Pancreas (tissue), 10 donors: Measurements from ENCODE around the gene UBE2Q1. TPM values are rescaled to one million over a fixed set of nuclear protein-coding genes. Genes with fewer than 3 reads are reported as not detected.
"Not testable (repeated sequence)": the region's sequence is repeated elsewhere in the genome, so short reads cannot be mapped to it uniquely, and the experiment has no call there.

Experiments used
- ATAC-seq, 4 donors: fragments of 200-7000 bp; cut with Tn5 transposase; one replicate each; pipeline versions ENCODE4 v1.8.0 to v1.9.1; 2020; ENCODE audit warnings: mild to moderate bottlenecking in 4 of 4, moderate library complexity in 4 of 4
- DNase-seq, 6 donors: peaks; one replicate each; pipeline ENCODE4 v3.0.0-alpha.2; 2020
- FAIRE-seq: peaks from 2 replicates; lab custom pipeline; 2012; peaks lifted over from hg19 to GRCh38; lab: Jason Lieb, UNC
- H3K27ac ChIP-seq, 4 donors: fragments of 200-600 bp; sonication (generic); 1 replicate in 3 of 4; 2 replicates in 1 of 4; pipeline versions ENCODE4 v1.5.0 to v1.8.0; 2020
- H3K27me3 ChIP-seq, 4 donors: fragments of 200-600 bp; one replicate each; pipeline ENCODE4 v1.8.0; 2021
- H3K36me3 ChIP-seq, 3 donors: fragments of 200-600 bp; sonication (generic) in 1 of 3; one replicate each; pipeline versions ENCODE4 v1.5.0 to v1.8.0; 2020 to 2021
- H3K4me1 ChIP-seq, 3 donors: fragments of 200-600 bp; one replicate each; pipeline ENCODE4 v1.8.0; 2021
- H3K4me3 ChIP-seq, 4 donors: fragments of 200-600 bp; sonication (generic) in 2 of 4; one replicate each; pipeline versions ENCODE4 v1.5.0 to v1.8.0; 2020 to 2021
- H3K9me3 ChIP-seq, 4 donors: fragments of 200-600 bp; one replicate each; pipeline ENCODE4 v1.8.0; 2021
- WGBS, 2 donors: extraction: QIAGEN DNeasy Blood & Tissue Kit; methylation state at CpG; one replicate each; pipeline ENCODE4 v1.1.7; 2013; 5-methylcytosine and 5-hydroxymethylcytosine counted together
- intact Hi-C, 3 donors: fragments of 100-400 bp; cut with DNase I; formaldehyde crosslinking; loops; one replicate each; pipeline versions ENCODE4 v1.11.1 to v1.14.2; 2022
- polyA plus RNA-seq, 2 donors: library from polyadenylated mRNA; stranded (reverse); fragments of 200-250 nt; gene quantifications; one replicate each; pipeline ENCODE4 v1.2.3, GENCODE V29; 2013
- total RNA-seq, 6 donors: library from RNA; stranded (reverse); fragmentation: NEBNext Ultra II Directional in 4 of 6; extraction: Animal tissue kit (Norgen Biotek cat#: 25700) in 4 of 6; gene quantifications; one replicate each; pipeline versions ENCODE4 v1.2.1 to v1.2.4, GENCODE V29; 2021 to 2023
- TF ChIP-seq, protein P1 (sequence below), 4 donors: fragments of 200-600 bp; sonication (generic) in 3 of 4; IDR thresholded peaks; one replicate each; pipeline versions ENCODE4 v1.5.0 to v1.8.0; 2021; ENCODE audit warnings: antibody characterized with exemption in 4 of 4
- donor health status: healthy with polysubstance abuse.
- donor health status: DM: no; HTN: no; CAD: no; lungs with moderate emphysema.
- donor health status: DM: no; HTN: no; CAD: no.
- donor health status: control.
- donor health status: control.
- donor health status: Bipolar disorder and iron deficiency.
- donor health status: DM: yes; HTN: yes; CAD: no.
- donor health status: DM: no; HTN: no; CAD: no.
- donor health status: DM: no; HTN: no; CAD: no.
- donor health status: DM: yes; HTN: yes; CAD: no.

Gene UBE2Q1
- total and polyA plus RNA-seq, 8 donors: 22.3 to 52.2 (median 38.7) TPM

DNA sequence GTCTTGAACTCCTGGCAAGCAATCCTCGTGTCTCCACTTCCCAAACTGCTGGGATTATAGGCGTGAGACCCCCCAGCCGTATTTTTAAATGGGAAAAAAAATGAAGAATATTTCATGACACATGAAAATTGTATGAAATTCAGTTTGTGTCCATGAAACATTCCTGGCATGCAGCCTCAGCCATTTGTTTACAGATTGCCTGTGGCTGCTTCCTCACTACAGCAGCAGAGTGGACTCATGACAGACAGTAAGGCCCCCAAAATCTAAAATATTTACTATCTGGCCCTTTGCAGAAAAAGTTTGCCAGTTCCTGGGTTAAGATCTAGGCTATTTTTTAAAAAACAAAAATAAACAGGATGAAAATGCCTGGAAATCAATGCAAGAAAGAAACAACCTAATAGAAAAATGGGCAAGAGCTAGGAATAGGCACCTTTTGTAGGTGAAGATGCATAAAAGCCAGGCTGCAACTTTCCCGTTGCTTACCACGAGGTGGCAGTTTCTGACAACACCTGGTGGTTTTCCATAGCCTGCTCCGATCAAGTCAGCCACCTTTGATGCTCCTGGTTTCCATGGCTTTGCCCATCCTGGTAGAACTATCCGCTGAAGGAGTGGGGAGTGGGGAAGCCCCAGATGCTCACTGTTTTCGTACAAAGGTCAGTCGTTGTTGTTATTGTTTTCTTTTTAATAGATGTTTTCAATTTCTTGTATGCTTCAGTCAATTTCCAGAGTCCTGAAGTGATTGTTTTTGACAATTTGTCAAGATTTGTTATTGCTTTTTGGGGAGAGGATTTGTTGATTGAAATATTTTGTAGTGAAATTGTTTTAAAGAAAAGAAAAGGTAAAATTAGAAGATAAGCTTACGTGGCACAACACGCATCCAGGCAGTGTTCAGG lies 24.3 kb downstream of the UBE2Q1 start:
- H3K27ac ChIP-seq: no peak overlapping the region
- intact Hi-C loops: no loop called here
- ATAC-seq (peak; percentile 83 to 95 (median 89)), FAIRE-seq (no peak), DNase-seq (peak in 3 of 6 donors; percentile 28 to 73 (median 36))
- H3K27me3 ChIP-seq: no peaks in the 10 kb centered on the region
- no peaks in the 10 kb centered on the region for H3K9me3 ChIP-seq
- H3K36me3 ChIP-seq: no peaks in the 10 kb centered on the region
- TF ChIP-seq, protein P1, sequence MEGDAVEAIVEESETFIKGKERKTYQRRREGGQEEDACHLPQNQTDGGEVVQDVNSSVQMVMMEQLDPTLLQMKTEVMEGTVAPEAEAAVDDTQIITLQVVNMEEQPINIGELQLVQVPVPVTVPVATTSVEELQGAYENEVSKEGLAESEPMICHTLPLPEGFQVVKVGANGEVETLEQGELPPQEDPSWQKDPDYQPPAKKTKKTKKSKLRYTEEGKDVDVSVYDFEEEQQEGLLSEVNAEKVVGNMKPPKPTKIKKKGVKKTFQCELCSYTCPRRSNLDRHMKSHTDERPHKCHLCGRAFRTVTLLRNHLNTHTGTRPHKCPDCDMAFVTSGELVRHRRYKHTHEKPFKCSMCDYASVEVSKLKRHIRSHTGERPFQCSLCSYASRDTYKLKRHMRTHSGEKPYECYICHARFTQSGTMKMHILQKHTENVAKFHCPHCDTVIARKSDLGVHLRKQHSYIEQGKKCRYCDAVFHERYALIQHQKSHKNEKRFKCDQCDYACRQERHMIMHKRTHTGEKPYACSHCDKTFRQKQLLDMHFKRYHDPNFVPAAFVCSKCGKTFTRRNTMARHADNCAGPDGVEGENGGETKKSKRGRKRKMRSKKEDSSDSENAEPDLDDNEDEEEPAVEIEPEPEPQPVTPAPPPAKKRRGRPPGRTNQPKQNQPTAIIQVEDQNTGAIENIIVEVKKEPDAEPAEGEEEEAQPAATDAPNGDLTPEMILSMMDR (IDR thresholded peaks at IDR 0.05): peak in 2 of 4 donors; percentile 23 to 45
- 32 to 39% methylated on average over 11 of the region's 11 CpGs for WGBS, 2 donors
- no peaks in the 10 kb centered on the region for H3K4me1 ChIP-seq
- H3K4me3 ChIP-seq: no peak overlapping the region

DNA sequence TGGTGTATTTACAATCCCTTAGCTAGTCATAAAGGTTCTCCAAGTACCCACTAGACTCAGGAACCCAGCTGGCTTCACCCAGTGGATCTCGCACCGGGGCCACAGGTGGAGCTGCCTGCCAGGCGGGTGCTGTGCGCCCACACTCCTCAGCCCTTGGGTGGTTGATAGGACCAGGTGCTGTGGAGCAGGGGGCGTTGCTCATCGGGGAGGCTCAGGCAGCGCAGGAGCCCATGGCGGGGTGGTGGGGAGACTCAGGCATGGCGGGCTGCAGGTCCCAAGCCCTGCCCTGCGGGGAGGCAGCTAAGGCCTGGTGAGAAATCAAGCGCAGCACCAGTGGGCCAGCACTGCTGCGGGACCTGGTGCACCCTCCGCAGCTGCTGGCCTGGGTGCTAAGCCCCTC lies 26.5 kb downstream of the UBE2Q1 start:
- H3K36me3 ChIP-seq, ATAC-seq, H3K4me1 ChIP-seq, H3K27me3 ChIP-seq, H3K27ac ChIP-seq, intact Hi-C loops, H3K9me3 ChIP-seq, H3K4me3 ChIP-seq, FAIRE-seq: not testable (repeated sequence)
- 93 to 98% methylated on average over 9 to 13 of the region's 13 CpGs for WGBS, 2 donors
- peak in 1 of 6 donors; percentile 51 for DNase-seq

DNA sequence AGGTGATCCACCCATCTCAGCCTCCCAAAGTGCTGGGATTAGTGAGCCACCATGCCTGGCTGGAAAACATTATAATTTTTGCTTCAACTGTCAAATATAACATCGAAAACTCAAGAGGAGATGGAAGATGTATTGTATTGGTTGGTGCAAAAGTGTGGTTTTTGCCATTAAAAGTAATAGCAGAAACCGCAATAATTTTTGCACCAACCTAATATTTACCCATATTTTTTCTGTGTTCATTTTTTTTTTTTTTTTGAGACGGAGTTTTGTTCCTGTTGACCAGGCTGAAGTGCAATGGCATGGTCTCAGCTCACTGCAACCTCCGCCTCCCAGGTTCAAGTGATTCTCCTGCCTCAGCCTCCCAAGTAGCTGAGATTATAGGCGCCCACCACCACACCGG lies 29.2 kb downstream of the UBE2Q1 start:
- ATAC-seq (no peak), FAIRE-seq (no peak), DNase-seq (no peak)
- Histone ChIP-seq H3K27me3 (no peaks in the 10 kb centered on the region), H3K4me1 (no peaks in the 10 kb centered on the region), H3K9me3 (no peaks in the 10 kb centered on the region), H3K27ac (no peak overlapping the region), H3K4me3 (no peak overlapping the region), H3K36me3 (no peaks in the 10 kb centered on the region)
- 77 to 82% methylated on average over 6 of the region's 6 CpGs for WGBS, 2 donors
- intact Hi-C loops: no loop called here
- TF ChIP-seq, protein P1 (IDR thresholded peaks at IDR 0.05): no peak

DNA sequence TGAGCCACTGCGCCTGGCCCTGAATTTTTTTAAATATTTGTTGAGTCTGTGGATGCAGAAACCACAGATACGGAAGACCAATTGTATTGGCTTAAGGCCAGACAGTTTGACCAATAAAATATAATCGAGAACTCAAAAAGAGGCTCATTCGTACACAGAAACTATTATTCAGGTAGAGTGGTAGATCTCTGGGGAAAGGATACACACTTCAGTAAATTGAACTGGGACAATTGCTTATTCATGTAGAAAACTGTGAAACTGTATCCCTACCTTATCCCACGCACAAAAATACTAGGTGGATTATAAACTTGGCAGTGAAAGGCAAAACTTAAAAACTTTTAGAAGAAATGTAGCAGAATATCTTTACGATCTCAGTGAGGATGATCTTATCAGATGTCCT lies 31.3 kb downstream of the UBE2Q1 start:
- no peaks in the 10 kb centered on the region for H3K4me1 ChIP-seq
- no peaks in the 10 kb centered on the region for H3K9me3 ChIP-seq
- intact Hi-C loops: no loop called here
- FAIRE-seq (no peak), DNase-seq (no peak), ATAC-seq (no peak)
- H3K4me3 ChIP-seq: no peak overlapping the region
- H3K27me3 ChIP-seq: no peaks in the 10 kb centered on the region
- H3K27ac ChIP-seq: no peak overlapping the region
- H3K36me3 ChIP-seq: no peaks in the 10 kb centered on the region
- TF ChIP-seq, protein P1 (IDR thresholded peaks at IDR 0.05): no peak
- 62 to 69% methylated on average over 6 of the region's 6 CpGs for WGBS, 2 donors

DNA sequence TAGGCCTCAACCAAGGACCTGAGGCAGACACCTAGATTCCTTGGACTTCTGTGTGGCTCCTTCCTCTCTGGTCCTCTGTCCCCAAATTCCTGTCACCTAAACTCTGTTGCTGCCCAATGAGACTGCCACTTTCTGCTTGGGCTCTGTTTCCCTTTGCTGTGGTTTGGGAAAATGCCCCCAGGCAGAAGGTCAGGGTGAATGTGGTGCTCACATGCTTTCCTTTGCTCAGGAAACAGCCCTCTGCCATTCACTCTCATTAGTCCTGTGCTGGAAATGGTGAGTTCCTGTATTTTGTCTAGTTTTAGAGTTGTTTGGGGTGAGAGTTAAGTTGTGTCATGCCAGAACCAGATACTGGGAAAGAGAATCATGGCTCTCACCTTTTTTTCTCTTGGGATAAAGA lies 33.6 kb downstream of the UBE2Q1 start:
- no peaks in the 10 kb centered on the region for H3K4me1 ChIP-seq
- no peak for DNase-seq

More for the DNA sequence above, 33.6 kb downstream of the UBE2Q1 start:
- H3K36me3 ChIP-seq: no peaks in the 10 kb centered on the region
- H3K27me3 ChIP-seq: no peaks in the 10 kb centered on the region
- FAIRE-seq (no peak), ATAC-seq (no peak)
- no peaks in the 10 kb centered on the region for H3K9me3 ChIP-seq
- no peak overlapping the region for H3K4me3 ChIP-seq
- TF ChIP-seq, protein P1 (IDR thresholded peaks at IDR 0.05): no peak
- no peak overlapping the region for H3K27ac ChIP-seq
- intact Hi-C loops: no loop called here
